SJCRH30 (cell line): Measurements from ENCODE around the gene PGM1. TPM values are rescaled to one million over a fixed set of nuclear protein-coding genes. Genes with fewer than 3 reads are reported as not detected.

Experiments used
- DNase-seq, 2 experiments: peaks; one replicate each; pipeline ENCODE4 v3.0.0-alpha.2; 2015 to 2020
- H3K27ac ChIP-seq: fragments of 250-450 bp; sonication (Bioruptor Pico); 2 replicates; pipeline ENCODE4 v1.5.1; 2020; ENCODE audit warnings: mild to moderate bottlenecking, moderate library complexity
- H3K27me3 ChIP-seq: fragments of 250-450 bp; sonication (Bioruptor Pico); 2 replicates; pipeline ENCODE4 v1.5.1; 2020; ENCODE audit warnings: mild to moderate bottlenecking, moderate library complexity
- H3K36me3 ChIP-seq: fragments of 250-450 bp; sonication (Bioruptor Pico); 2 replicates; pipeline ENCODE4 v1.5.1; 2020; ENCODE audit warnings: mild to moderate bottlenecking, moderate library complexity
- H3K4me1 ChIP-seq: fragments of 250-450 bp; sonication (Bioruptor Pico); 2 replicates; pipeline ENCODE4 v1.5.1; 2020; ENCODE audit warnings: mild to moderate bottlenecking, moderate library complexity
- H3K4me3 ChIP-seq: fragments of 250-450 bp; sonication (Bioruptor Pico); 2 replicates; pipeline ENCODE4 v1.5.1; 2020; ENCODE audit warnings: mild to moderate bottlenecking, moderate library complexity
- H3K9me3 ChIP-seq: fragments of 250-450 bp; sonication (Bioruptor Pico); replicated peaks from 2 replicates; pipeline ENCODE4 v1.5.1; 2020; ENCODE audit warnings: mild to moderate bottlenecking, moderate library complexity
- total RNA-seq: library from RNA; depleted of rRNA; stranded (reverse); fragments of >200 nt; shearing (Covaris generic); gene quantifications from 2 replicates; pipeline ENCODE4 v1.2.3, GENCODE V29; 2014

Gene PGM1
- total RNA-seq, 1 experiment from 2014 or later, result 91.1 TPM

- H3K4me1 ChIP-seq, result peaks cover 7% of the 10 kb centered on the region
Measured at GRCh38 chr1:63612971-63613370, 19.8 kb downstream of the PGM1 start.

GRCh38 chr1:63615768-63616420 lies 22.7 kb downstream of the PGM1 start:
- no peak overlapping the region for H3K27ac ChIP-seq
- no peaks in the 10 kb centered on the region for H3K9me3 ChIP-seq
- H3K36me3 ChIP-seq, result no peaks in the 10 kb centered on the region
- H3K4me3 ChIP-seq, result no peak overlapping the region
- DNase-seq, result peak; percentile 44 to 90
- no peaks in the 10 kb centered on the region for H3K27me3 ChIP-seq
- peaks cover 7% of the 10 kb centered on the region for H3K4me1 ChIP-seq

More at GRCh38 chr1:63612971-63613370, 19.8 kb downstream of the PGM1 start:
- Histone ChIP-seq H3K4me3 (no peak overlapping the region), H3K27me3 (no peaks in the 10 kb centered on the region), H3K9me3 (no peaks in the 10 kb centered on the region), H3K36me3 (no peaks in the 10 kb centered on the region), H3K27ac (no peak overlapping the region)
- no peak for DNase-seq

DNA sequence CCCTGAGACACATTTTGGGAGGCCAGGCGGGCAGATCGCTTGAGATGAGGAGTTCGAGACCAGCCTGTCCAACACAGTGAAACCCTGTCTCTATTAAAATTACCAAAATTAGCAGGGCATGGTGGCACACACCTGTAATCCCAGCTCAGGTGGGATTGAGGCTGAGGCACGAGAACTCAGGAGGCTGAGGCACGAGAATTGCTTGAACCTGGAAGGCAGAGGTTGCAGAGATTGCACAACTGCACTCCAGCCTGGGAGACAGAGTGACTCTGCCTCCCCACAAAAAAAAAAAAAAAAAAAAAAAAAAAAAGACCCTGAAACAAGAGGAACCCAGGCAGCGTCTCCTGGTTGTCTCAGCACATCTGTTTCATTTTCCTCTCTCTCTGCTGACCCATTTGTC lies 24.2 kb downstream of the PGM1 start:
- Histone ChIP-seq H3K9me3 (no peaks in the 10 kb centered on the region), H3K27ac (no peak overlapping the region), H3K36me3 (no peaks in the 10 kb centered on the region), H3K4me1 (peaks cover 7% of the 10 kb centered on the region), H3K4me3 (no peak overlapping the region), H3K27me3 (no peaks in the 10 kb centered on the region)
- no peak for DNase-seq

- Histone ChIP-seq H3K27ac (no peak overlapping the region), H3K9me3 (no peaks in the 10 kb centered on the region), H3K4me3 (no peak overlapping the region), H3K4me1 (peaks cover 7% of the 10 kb centered on the region), H3K36me3 (no peaks in the 10 kb centered on the region), H3K27me3 (no peaks in the 10 kb centered on the region)
- DNase-seq, result peak in 1 of 2 experiments; percentile 19
Measured at GRCh38 chr1:63618011-63618410, 24.8 kb downstream of the PGM1 start.

DNA sequence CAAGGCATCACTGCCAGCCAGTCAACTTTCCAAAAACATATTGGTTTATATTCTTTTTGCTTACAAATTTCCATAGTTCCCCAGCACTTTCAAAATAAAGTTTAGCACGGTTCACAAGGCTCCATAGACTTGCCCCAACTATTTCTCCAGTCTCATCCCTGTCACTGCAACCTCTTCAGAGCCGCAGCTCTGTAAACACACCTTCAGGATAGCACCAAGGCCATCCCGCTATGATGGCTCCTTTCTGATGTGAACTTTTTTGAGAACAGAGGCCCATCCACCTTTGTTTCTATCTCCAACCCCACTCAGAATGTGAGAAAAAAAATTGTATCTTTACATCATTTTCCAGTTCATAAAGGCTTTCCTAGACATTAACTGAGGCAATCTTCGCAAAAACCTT lies 26.3 kb downstream of the PGM1 start:
- DNase-seq, result no peak
- Histone ChIP-seq H3K36me3 (no peaks in the 10 kb centered on the region), H3K9me3 (no peaks in the 10 kb centered on the region), H3K27ac (no peak overlapping the region), H3K27me3 (no peaks in the 10 kb centered on the region), H3K4me1 (peaks cover 7% of the 10 kb centered on the region), H3K4me3 (no peak overlapping the region)

DNA sequence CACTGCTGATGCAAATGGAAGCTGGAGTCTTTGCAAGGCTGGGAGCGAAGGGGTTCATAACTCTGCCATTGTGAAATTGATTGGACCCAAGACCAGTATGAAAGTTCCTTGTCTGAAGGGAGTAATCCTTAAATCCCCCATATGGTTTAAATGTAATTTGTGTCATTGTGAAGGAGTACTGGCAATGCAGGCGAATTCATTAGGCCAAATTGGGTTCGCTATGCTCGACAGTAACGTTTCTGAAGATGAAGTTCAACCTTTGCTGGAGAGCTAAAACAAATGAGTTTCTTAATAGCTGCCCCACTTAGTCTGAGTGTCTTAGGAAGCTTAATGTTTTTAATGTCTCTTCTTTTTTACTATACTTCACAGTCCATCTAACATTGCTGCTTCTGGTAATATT lies 27.5 kb downstream of the PGM1 start:
- peaks cover 7% of the 10 kb centered on the region for H3K4me1 ChIP-seq
- no peak overlapping the region for H3K27ac ChIP-seq
- DNase-seq, result no peak
- H3K4me3 ChIP-seq, result no peak overlapping the region
- H3K36me3 ChIP-seq, result no peaks in the 10 kb centered on the region
- H3K9me3 ChIP-seq, result no peaks in the 10 kb centered on the region
- no peaks in the 10 kb centered on the region for H3K27me3 ChIP-seq

DNA sequence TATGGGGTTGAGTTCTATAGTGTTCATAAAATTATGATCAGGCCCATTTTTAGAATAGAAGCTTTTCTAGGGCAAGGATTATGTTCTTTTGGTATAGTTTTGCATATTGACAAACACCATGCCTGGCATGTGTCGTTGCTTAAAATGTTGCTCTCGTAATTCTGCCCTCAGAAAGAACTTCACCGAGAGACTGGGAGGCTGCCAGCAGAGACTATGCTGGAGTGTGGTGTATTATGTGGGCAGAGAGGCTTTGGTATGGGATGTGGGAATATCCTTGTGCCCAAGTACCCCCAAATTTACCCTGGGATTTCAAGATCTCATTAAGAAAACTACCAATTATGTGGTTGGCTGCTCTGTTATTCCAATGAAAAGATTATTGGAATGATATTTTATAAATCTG lies 27.9 kb downstream of the PGM1 start:
- no peak overlapping the region for H3K4me3 ChIP-seq
- peaks cover 6% of the 10 kb centered on the region for H3K4me1 ChIP-seq
- no peak for DNase-seq
- H3K9me3 ChIP-seq, result no peaks in the 10 kb centered on the region
- H3K27ac ChIP-seq, result no peak overlapping the region
- H3K27me3 ChIP-seq, result no peaks in the 10 kb centered on the region
- no peaks in the 10 kb centered on the region for H3K36me3 ChIP-seq

GRCh38 chr1:63621698-63622097 lies 28.5 kb downstream of the PGM1 start:
- no peak for DNase-seq
- Histone ChIP-seq H3K9me3 (no peaks in the 10 kb centered on the region), H3K36me3 (no peaks in the 10 kb centered on the region), H3K4me1 (peaks cover 3% of the 10 kb centered on the region; the same call in 1 of the 2 replicates), H3K4me3 (no peak overlapping the region), H3K27ac (no peak overlapping the region), H3K27me3 (no peaks in the 10 kb centered on the region)

- DNase-seq, result no peak
- no peak overlapping the region for H3K4me3 ChIP-seq
- no peaks in the 10 kb centered on the region for H3K9me3 ChIP-seq
- peaks cover under 1% of the 10 kb centered on the region; the same call in 1 of the 2 replicates for H3K4me1 ChIP-seq
- H3K27me3 ChIP-seq, result no peaks in the 10 kb centered on the region
- no peaks in the 10 kb centered on the region for H3K36me3 ChIP-seq
- H3K27ac ChIP-seq, result no peak overlapping the region
Measured at GRCh38 chr1:63622849-63623566, 29.8 kb downstream of the PGM1 start.

DNA sequence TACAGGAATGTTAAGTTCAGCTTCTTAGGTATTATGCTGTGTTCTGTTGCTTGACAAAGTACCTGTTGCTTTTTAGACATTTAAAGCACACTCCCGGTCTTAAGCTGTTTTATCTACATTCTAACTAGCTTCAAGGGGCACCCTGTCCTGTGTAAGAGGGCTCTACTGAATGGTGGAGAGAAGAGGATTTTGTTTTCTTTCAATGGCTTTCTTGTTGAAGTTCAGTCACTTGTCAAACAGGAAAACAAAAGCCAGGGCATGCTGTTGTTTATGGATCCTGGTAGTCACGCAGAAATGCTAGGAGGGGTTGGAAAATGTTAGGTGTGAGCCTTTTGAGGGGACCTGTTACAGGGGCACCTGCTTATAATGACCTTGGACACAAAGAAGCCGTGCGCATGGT lies 30.7 kb downstream of the PGM1 start:
- no peaks in the 10 kb centered on the region for H3K36me3 ChIP-seq
- no peaks in the 10 kb centered on the region for H3K9me3 ChIP-seq
- DNase-seq, result no peak
- no peaks in the 10 kb centered on the region for H3K27me3 ChIP-seq
- H3K4me3 ChIP-seq, result no peak overlapping the region
- no peak overlapping the region for H3K27ac ChIP-seq
- H3K4me1 ChIP-seq, result no peaks in the 10 kb centered on the region

DNA sequence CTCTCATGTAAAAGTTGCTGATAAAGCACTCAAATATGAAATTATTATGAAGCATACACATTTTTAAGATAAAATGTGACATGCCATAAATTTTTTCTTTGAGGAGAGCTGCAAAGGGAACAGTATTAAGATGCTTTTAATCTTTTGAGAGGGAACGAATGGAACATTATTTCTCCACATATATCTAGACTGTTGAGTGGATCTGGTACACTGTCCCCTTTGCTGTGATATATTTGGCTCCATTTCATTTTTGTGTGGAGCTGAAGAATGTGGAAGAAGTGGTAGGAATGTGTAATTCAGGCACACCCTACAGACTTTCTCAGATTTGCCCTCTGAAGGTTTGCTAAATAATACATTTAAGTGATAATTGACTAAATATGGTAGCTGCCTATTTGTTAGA lies 31.7 kb downstream of the PGM1 start:
- Histone ChIP-seq H3K36me3 (no peaks in the 10 kb centered on the region; the same call in none of the 2 replicates), H3K27me3 (no peaks in the 10 kb centered on the region), H3K27ac (no peak overlapping the region), H3K4me3 (no peak overlapping the region), H3K9me3 (no peaks in the 10 kb centered on the region), H3K4me1 (no peaks in the 10 kb centered on the region)
- no peak for DNase-seq

- DNase-seq, result no peak
- no peaks in the 10 kb centered on the region for H3K4me1 ChIP-seq
- no peak overlapping the region for H3K4me3 ChIP-seq
- H3K36me3 ChIP-seq, result no peaks in the 10 kb centered on the region; the same call in none of the 2 replicates
- no peaks in the 10 kb centered on the region for H3K27me3 ChIP-seq
- no peaks in the 10 kb centered on the region for H3K9me3 ChIP-seq
- no peak overlapping the region for H3K27ac ChIP-seq
Measured at GRCh38 chr1:63626222-63626621, 33.0 kb downstream of the PGM1 start.

DNA sequence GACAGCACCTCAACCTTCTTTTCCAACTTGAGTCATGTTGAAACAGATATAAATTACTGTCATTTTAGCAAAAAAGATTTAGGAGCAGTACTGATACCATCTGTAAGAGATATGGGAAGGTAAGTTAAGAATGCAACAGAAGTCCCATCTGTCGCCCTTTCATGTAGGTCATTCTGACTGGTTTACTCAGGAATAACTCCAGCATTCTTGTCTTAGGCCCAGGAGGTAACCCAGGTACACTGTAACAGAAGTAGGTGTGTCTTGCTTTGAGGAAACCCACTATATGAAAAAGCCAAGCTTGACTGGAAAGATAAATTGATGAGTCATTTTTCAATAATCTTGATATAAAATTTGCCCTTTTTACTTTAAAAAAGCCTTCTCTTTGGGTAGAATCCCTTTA lies 35.4 kb downstream of the PGM1 start:
- no peaks in the 10 kb centered on the region for H3K9me3 ChIP-seq

DNA sequence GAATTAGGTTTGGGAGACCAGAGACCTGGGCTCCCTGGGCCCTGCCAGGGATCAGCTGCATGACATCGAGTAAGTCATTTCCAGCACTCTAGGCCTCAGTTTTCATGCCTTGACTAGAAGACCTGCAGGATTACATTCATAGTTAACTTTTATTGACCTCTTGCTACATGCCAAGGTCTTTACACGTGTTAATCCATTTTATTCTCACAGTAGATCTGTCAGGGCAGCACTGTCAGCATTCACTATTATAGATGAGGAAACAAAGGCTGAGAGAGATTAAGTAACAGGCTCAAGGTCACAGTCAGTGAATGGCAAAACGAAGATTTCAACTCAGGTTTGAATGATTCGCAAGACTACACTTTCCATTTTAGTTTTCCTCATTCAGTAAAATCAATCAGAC lies 37.0 kb downstream of the PGM1 start:
- Histone ChIP-seq H3K4me1 (no peaks in the 10 kb centered on the region), H3K27ac (no peak overlapping the region), H3K4me3 (no peak overlapping the region), H3K36me3 (peaks cover 8% of the 10 kb centered on the region), H3K27me3 (no peaks in the 10 kb centered on the region), H3K9me3 (no peaks in the 10 kb centered on the region)
- no peak for DNase-seq

More for the DNA sequence above, 35.4 kb downstream of the PGM1 start:
- peaks cover 3% of the 10 kb centered on the region for H3K36me3 ChIP-seq
- no peak overlapping the region for H3K27ac ChIP-seq
- no peaks in the 10 kb centered on the region for H3K4me1 ChIP-seq
- H3K4me3 ChIP-seq, result no peak overlapping the region
- no peaks in the 10 kb centered on the region for H3K27me3 ChIP-seq
- DNase-seq, result no peak

GRCh38 chr1:63630666-63631065 lies 37.5 kb downstream of the PGM1 start:
- H3K36me3 ChIP-seq, result peaks cover 12% of the 10 kb centered on the region
- no peaks in the 10 kb centered on the region for H3K4me1 ChIP-seq
- DNase-seq, result no peak
- no peak overlapping the region for H3K4me3 ChIP-seq
- no peaks in the 10 kb centered on the region for H3K27me3 ChIP-seq
- H3K27ac ChIP-seq, result no peak overlapping the region
- no peaks in the 10 kb centered on the region for H3K9me3 ChIP-seq

DNA sequence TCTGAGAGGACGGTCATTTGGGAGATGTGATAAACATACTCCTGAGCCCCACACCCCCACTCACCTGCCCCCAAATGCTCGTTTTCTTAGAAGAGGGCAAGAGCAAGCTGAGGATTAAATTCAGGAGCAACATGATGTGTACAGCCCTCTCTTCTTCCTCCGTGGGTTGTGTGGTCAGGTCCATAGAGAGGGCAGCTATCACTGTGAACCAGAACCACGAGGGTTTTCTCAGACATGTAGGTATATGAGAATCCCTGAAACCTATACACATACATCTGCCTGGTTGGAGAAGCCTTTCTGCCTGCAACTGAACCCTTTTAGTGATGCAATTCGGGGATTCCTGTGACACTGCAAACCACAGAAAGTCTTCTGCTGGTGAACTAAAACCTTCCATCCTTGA lies 38.9 kb downstream of the PGM1 start:
- no peak for DNase-seq
- Histone ChIP-seq H3K27me3 (no peaks in the 10 kb centered on the region), H3K27ac (no peak overlapping the region), H3K36me3 (peaks cover 20% of the 10 kb centered on the region), H3K9me3 (no peaks in the 10 kb centered on the region), H3K4me1 (no peaks in the 10 kb centered on the region), H3K4me3 (no peak overlapping the region)
